IMR-90 (cell line): ENCODE data around the gene AKR7A2.

Experiments
- POLR2A ChIP-seq: IDR thresholded peaks from 2 replicates; pipeline ENCODE4 v1.6.1; 2012; ENCODE audit warnings: mild to moderate bottlenecking, low read depth, low read length
- RCOR1 ChIP-seq: IDR thresholded peaks from 2 replicates; pipeline ENCODE4 v1.6.1; 2012; ENCODE audit warnings: mild to moderate bottlenecking, low read length, improper control_type of control experiment; ENCODE audit not compliant: insufficient replicate concordance

DNA sequence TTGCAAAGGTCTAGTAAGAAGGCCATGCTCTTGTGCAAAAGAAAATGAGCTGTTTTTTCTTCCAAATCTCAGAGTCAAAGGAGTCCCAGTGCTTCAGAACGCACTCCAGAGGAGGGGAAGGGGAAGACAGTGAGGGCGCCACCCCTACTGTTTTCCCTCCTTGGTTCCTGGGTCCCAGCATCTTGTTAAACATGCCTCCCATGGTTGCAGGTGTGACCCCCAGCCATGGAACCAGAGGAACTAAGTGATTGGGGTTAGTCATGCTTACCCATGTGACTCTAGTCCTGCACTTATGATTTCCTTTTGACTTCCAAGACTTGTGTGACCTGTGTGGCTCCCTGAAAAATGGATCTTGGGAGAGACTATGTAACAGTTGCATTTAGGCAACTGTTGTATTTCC is 17.3 kb downstream of the AKR7A2 start:
- no peak for TF ChIP-seq RCOR1
- no peak for TF ChIP-seq POLR2A
